ENCODE data around the gene PPHLN1.

GRCh38 chr12:42475106-42475505, 149.1 kb downstream of the PPHLN1 start:
- no peak for TF ChIP-seq POLR2AphosphoS5 (IDR thresholded peaks at IDR 0.05)
- TF ChIP-seq, protein P1, sequence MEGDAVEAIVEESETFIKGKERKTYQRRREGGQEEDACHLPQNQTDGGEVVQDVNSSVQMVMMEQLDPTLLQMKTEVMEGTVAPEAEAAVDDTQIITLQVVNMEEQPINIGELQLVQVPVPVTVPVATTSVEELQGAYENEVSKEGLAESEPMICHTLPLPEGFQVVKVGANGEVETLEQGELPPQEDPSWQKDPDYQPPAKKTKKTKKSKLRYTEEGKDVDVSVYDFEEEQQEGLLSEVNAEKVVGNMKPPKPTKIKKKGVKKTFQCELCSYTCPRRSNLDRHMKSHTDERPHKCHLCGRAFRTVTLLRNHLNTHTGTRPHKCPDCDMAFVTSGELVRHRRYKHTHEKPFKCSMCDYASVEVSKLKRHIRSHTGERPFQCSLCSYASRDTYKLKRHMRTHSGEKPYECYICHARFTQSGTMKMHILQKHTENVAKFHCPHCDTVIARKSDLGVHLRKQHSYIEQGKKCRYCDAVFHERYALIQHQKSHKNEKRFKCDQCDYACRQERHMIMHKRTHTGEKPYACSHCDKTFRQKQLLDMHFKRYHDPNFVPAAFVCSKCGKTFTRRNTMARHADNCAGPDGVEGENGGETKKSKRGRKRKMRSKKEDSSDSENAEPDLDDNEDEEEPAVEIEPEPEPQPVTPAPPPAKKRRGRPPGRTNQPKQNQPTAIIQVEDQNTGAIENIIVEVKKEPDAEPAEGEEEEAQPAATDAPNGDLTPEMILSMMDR (IDR thresholded peaks at IDR 0.05) = no peak
